Measurements from ENCODE around the gene ARMC3.

The ARMC3 gene

DNA sequence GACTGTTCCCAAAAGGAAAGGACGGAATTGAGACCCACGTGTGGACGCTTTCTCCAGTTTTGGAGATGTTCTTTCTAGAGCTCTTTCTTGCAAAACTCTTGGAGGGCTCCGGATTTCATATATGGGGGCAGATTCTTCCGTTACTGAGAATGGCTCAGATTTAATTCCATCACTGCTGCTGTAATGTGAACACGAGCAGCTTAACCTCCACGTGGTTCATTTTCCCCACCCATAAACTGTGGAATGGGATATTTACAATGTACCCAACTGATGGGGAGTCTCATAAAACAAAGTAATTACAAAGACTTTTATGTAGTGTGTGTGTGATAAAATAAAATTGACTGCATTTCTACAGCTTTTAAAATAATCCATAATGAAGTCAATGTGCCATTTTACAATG is 152.4 kb downstream of the ARMC3 start:
- no peak for DNase-seq

DNA sequence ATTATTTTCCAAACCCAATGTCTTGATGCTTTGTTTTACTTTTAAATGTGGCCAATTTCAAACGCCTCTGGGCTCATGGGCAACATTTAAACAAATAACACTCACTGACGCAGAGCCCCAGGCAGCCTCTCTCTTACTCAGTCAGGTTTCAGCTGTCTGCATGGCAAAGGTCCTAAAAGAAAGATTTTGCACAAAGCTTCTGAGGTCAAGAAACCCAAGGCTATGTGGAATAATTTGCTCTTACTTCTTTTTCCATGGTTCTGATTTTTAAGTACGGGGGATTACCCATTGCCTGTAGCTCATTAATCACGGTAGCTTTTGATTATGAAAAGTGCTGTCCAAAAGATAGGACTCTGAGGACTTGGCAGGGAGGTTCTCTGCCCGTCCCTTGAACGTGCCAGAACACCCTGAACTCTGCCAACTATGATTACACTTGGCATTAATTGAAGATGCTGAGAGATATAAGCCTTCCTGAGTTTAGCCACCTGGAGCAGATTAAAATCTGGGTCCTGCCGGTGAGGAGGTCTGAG is 153.4 kb downstream of the ARMC3 start:
- no peak for DNase-seq

DNA sequence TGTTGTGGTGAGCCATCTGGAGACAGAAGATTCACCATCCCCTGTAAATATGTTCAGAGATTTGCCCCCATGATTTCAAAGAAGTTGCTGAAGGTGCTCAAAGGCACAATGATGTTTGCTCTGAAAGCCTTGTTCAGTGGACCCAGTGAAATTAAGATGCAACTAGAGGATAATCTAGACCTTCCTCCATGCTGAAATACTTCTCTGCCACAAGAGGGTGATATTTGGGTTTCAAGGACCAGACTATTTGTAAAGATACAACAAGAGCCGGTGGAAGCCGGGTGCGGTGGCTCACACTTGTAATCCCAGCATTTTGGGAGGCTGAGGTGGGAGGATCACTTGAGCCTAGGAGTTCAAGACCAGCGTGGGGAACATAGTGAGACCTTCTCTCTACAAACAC is 154.0 kb downstream of the ARMC3 start:
- DNase-seq = no peak
